Astrocyte (in vitro differentiated cells and primary cell): Measurements from ENCODE around the gene ETFA.

Experiments used
- CTCF ChIP-seq: IDR thresholded peaks from 2 replicates; pipeline ENCODE4 v1.5.1; 2011; ENCODE audit warnings: low read depth, mild to moderate bottlenecking, inconsistent platforms, low read length, moderate library complexity; ENCODE audit not compliant: insufficient read depth
- EZH2 ChIP-seq: IDR thresholded peaks from 2 replicates; pipeline ENCODE4 v1.6.1; 2012; ENCODE audit warnings: mild to moderate bottlenecking, low read length, inconsistent platforms; ENCODE audit not compliant: insufficient read depth

- TF ChIP-seq CTCF (peak; percentile 64), EZH2 (no peak)
Measured at GRCh38 chr15:76190751-76191538, 120.3 kb downstream of the ETFA start.
